Keratinocyte (primary cell): ENCODE results near the gene PPHLN1. TPM values are rescaled to one million over a fixed set of nuclear protein-coding genes. Genes with fewer than 3 reads are reported as not detected.

ENCODE experiments used
- DNase-seq: peaks from one replicate; pipeline ENCODE4 v3.0.0-alpha.2; 2011; ENCODE audit warnings: low read depth, missing footprints, low spot score
- FAIRE-seq: peaks from 2 replicates; lab custom pipeline; 2011; peaks lifted over from hg19 to GRCh38; lab: Jason Lieb, UNC
- H2AFZ ChIP-seq: 2 replicates; pipeline ENCODE4 v1.6.0; 2012; ENCODE audit warnings: low read length, control low read depth, inconsistent platforms; ENCODE audit not compliant: control insufficient read depth
- H3K27ac ChIP-seq: 2 replicates; pipeline ENCODE4 v1.5.1; 2011; ENCODE audit warnings: low read length; ENCODE audit not compliant: control insufficient read depth, insufficient read depth
- H3K27me3 ChIP-seq: 3 replicates; pipeline ENCODE4 v1.6.0; 2011; ENCODE audit warnings: low read length; ENCODE audit not compliant: control insufficient read depth, insufficient read depth; ENCODE audit errors: extremely low read depth
- H3K36me3 ChIP-seq, 2 experiments: 2 replicates in 1 of 2; 3 replicates in 1 of 2; pipeline ENCODE4 v1.5.1; 2011; ENCODE audit warnings: low read length in 2 of 2, mild to moderate bottlenecking in 1 of 2; ENCODE audit not compliant: control insufficient read depth in 2 of 2, insufficient read depth in 2 of 2; ENCODE audit errors: extremely low read depth in 1 of 2
- H3K4me1 ChIP-seq: 3 replicates; pipeline ENCODE4 v1.5.1; 2011; ENCODE audit warnings: low read length; ENCODE audit not compliant: control insufficient read depth, insufficient read depth; ENCODE audit errors: extremely low read depth
- H3K4me2 ChIP-seq: 3 replicates; pipeline ENCODE4 v1.6.0; 2011; ENCODE audit warnings: low read depth, low read length; ENCODE audit not compliant: control insufficient read depth, insufficient read depth; ENCODE audit errors: extremely low read depth
- H3K4me3 ChIP-seq, 3 experiments: fragments of 200-600 bp in 1 of 3; sonication (generic) in 1 of 3; 2 replicates in 2 of 3; 3 replicates in 1 of 3; pipeline ENCODE4 v1.5.1; 2011 to 2016; ENCODE audit warnings: low read length in 3 of 3, mild to moderate bottlenecking in 3 of 3, control low read depth in 2 of 3, inconsistent platforms in 1 of 3, low read depth in 1 of 3, mixed read lengths in 1 of 3, mixed run types in 1 of 3, moderate library complexity in 1 of 3; ENCODE audit not compliant: control insufficient read depth in 2 of 3, insufficient read depth in 2 of 3; ENCODE audit errors: extremely low read depth in 1 of 3
- H3K79me2 ChIP-seq: 2 replicates; pipeline ENCODE4 v1.6.0; 2012; ENCODE audit warnings: low read length; ENCODE audit not compliant: control insufficient read depth, insufficient read depth
- H3K9ac ChIP-seq: 3 replicates; pipeline ENCODE4 v1.6.0; 2011; ENCODE audit warnings: low read length; ENCODE audit not compliant: control insufficient read depth, insufficient read depth; ENCODE audit errors: extremely low read depth
- H3K9me1 ChIP-seq: 3 replicates; pipeline ENCODE4 v1.6.0; 2011; ENCODE audit warnings: low read length; ENCODE audit not compliant: control insufficient read depth, insufficient read depth; ENCODE audit errors: extremely low read depth
- H3K9me3 ChIP-seq: 2 replicates; pipeline ENCODE4 v1.5.1; 2012; ENCODE audit warnings: low read depth, low read length; ENCODE audit not compliant: control insufficient read depth
- H4K20me1 ChIP-seq: 3 replicates; pipeline ENCODE4 v1.6.0; 2011; ENCODE audit warnings: low read length; ENCODE audit not compliant: control insufficient read depth, insufficient read depth; ENCODE audit errors: extremely low read depth
- CTCF ChIP-seq, 3 experiments: IDR thresholded peaks in 1 of 3; conservative IDR thresholded peaks in 1 of 3; optimal IDR thresholded peaks in 1 of 3; 2 replicates in 2 of 3; 3 replicates in 1 of 3; pipeline versions ENCODE3 to v1.5.1; 2011; ENCODE audit warnings: low read length in 3 of 3, mild to moderate bottlenecking in 3 of 3, moderate library complexity in 2 of 3, control low read depth in 1 of 3, inconsistent platforms in 1 of 3; ENCODE audit not compliant: insufficient read depth in 2 of 3; ENCODE audit errors: extremely low read depth in 1 of 3
- EZH2 ChIP-seq: IDR thresholded peaks from one replicate; pipeline ENCODE4 v1.6.1; 2012; ENCODE audit warnings: inconsistent platforms, mild to moderate bottlenecking, low read length, moderate library complexity
- dilution Hi-C: fragments of 300-500 bp; cut with MboI; formaldehyde crosslinking; loops from one replicate; pipeline ENCODE4 v1.7.0; 2020; ENCODE audit warnings: low sequenced_read_pairs; ENCODE audit not compliant: extremely low pct_ligation_motif_present
- polyA plus RNA-seq, 5 experiments: library from polyadenylated mRNA; depleted of rRNA in 3 of 5; stranded (reverse) in 3 of 5; stranded (forward) in 1 of 5; unstranded in 1 of 5; fragments of >200 nt; gene quantifications; 1 replicate in 1 of 5; 2 replicates in 3 of 5; 3 replicates in 1 of 5; pipeline versions ENCODE4 v1.2.1 to v1.2.3, GENCODE V29; 2011 to 2012; ENCODE audit warnings: missing spikeins in 2 of 5, low read depth in 1 of 5, low replicate concordance in 1 of 5

PPHLN1 gene
- polyA plus RNA-seq, 1 donor (not counting 4 experiments of a cell fraction or from before 2014, with no cell fraction given), result 95.5 TPM

GRCh38 chr12:42407306-42407705 is 81.3 kb downstream of the PPHLN1 start:
- dilution Hi-C loops, result no loop called here
- Histone ChIP-seq H3K9me3 (no peaks in the 10 kb centered on the region), H3K27ac (no peak overlapping the region), H3K27me3 (no peaks in the 10 kb centered on the region), H3K9ac (no peak overlapping the region), H3K4me1 (no peaks in the 10 kb centered on the region), H3K4me3 (no peak overlapping the region), H4K20me1 (no peaks in the 10 kb centered on the region), H2AFZ (no peak overlapping the region), H3K4me2 (no peak overlapping the region), H3K9me1 (no peaks in the 10 kb centered on the region), H3K79me2 (peaks cover 1% of the 10 kb centered on the region), H3K36me3 (no peaks in the 10 kb centered on the region)
- no peak for FAIRE-seq
- no peak for TF ChIP-seq EZH2
- TF ChIP-seq CTCF (optimal IDR thresholded peaks at IDR 0.05 in 1 of 3, IDR thresholded peaks at IDR 0.05 in 1 of 3, conservative IDR thresholded peaks at IDR 0.05 in 1 of 3; ENCODE audit: extremely low read depth in 1 of 3, insufficient read depth in 2 of 3, low read length in 3 of 3), result no peak
- no peak for DNase-seq

GRCh38 chr12:42409471-42409870 is 83.5 kb downstream of the PPHLN1 start:
- Histone ChIP-seq H3K9ac (no peak overlapping the region), H3K27ac (no peak overlapping the region), H3K27me3 (no peaks in the 10 kb centered on the region), H2AFZ (no peak overlapping the region), H3K79me2 (peaks cover 1% of the 10 kb centered on the region), H3K9me1 (no peaks in the 10 kb centered on the region), H3K4me1 (no peaks in the 10 kb centered on the region), H4K20me1 (no peaks in the 10 kb centered on the region), H3K9me3 (no peaks in the 10 kb centered on the region), H3K36me3 (no peaks in the 10 kb centered on the region), H3K4me3 (no peak overlapping the region), H3K4me2 (no peak overlapping the region)
- no peak for DNase-seq
- FAIRE-seq, result no peak
- dilution Hi-C loops, result no loop called here
- TF ChIP-seq CTCF (optimal IDR thresholded peaks at IDR 0.05 in 1 of 3, IDR thresholded peaks at IDR 0.05 in 1 of 3, conservative IDR thresholded peaks at IDR 0.05 in 1 of 3; ENCODE audit: extremely low read depth in 1 of 3, insufficient read depth in 2 of 3, low read length in 3 of 3), result no peak
- no peak for TF ChIP-seq EZH2
